HFFc6 (cell line): Measurements from ENCODE around the gene SRBD1. TPM values are rescaled to one million over a fixed set of nuclear protein-coding genes. Genes with fewer than 3 reads are reported as not detected.

Experiments
- DNase-seq: peaks from one replicate; pipeline ENCODE4 v3.0.0-alpha.2; 2018
- H3K27ac Mint-ChIP-seq: 2 replicates; pipeline ENCODE4 v1.8.0; 2020; ENCODE audit warnings: mild to moderate bottlenecking, mixed read lengths
- H3K27me3 Mint-ChIP-seq: 2 replicates; pipeline ENCODE4 v1.8.0; 2021; ENCODE audit warnings: mild to moderate bottlenecking, moderate library complexity, mixed read lengths; ENCODE audit not compliant: insufficient read depth
- H3K36me3 Mint-ChIP-seq: 2 replicates; pipeline ENCODE4 v1.8.0; 2021; ENCODE audit warnings: low read depth, mixed read lengths
- H3K4me1 Mint-ChIP-seq: 2 replicates; pipeline ENCODE4 v1.8.0; 2020; ENCODE audit warnings: low read depth, mixed read lengths
- H3K4me3 Mint-ChIP-seq: 2 replicates; pipeline ENCODE4 v1.8.0; 2020; ENCODE audit warnings: mild to moderate bottlenecking, moderate library complexity, mixed read lengths
- H3K9me3 Mint-ChIP-seq: 2 replicates; pipeline ENCODE4 v1.8.0; 2020; ENCODE audit warnings: mild to moderate bottlenecking, mixed read lengths
- total RNA-seq, 6 experiments: library from RNA; stranded (reverse); fragmentation: NEBNext Ultra II Directional; extraction: Animal tissue kit (Norgen Biotek cat#: 25700); gene quantifications; 2 replicates in 1 of 6; 3 replicates in 5 of 6; pipeline ENCODE4 v1.2.3, GENCODE V29; 2021
- TF ChIP-seq, protein P1 (sequence below): fragments of 200-600 bp; sonication (generic); IDR thresholded peaks from 2 replicates; pipeline ENCODE4 v1.5.0; 2021; ENCODE audit warnings: antibody characterized with exemption, mild to moderate bottlenecking

The SRBD1 gene
- total RNA-seq, 6 experiments from 2014 or later: 9.5 to 13.6 (median 12.4) TPM

DNA sequence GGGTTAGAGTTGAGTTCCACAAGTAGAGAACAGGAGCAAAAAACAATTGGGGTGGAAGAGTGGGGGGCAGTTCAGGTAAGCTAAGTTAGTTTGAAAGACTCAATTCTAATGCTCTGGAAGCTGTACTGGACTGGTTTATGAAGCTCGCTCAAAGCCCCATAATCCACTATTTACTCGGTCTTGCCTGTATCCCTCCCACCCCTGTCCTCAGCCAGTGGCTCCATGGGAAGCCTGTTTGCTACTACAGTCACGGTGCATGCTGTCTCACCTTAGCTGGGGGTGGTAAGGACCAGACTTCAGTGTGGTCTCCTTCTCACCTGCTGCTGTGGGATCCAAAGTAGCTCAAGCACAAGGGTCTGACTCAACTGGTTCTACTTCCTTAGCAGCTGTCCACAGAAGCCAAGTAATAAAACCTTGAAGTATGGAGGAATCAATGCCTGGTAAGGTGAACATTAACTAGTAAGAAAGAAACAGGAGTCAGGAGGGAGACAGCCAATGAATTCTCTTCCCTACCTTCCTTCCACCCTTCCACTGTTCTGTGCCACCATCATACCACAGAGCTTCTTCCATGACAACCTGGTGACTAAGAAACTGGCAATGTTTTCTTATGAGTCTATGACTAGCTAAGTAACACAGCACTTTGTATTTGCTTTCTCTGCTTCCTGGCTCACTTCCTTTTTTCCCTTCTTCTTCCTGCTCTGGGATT, 230.8 kb downstream of the SRBD1 start:
- Mint-ChIP-seq H3K9me3 (no peaks in the 10 kb centered on the region), H3K4me3 (no peak overlapping the region)

GRCh38 chr2:45379399-45380087, 231.5 kb downstream of the SRBD1 start:
- TF ChIP-seq, protein P1, sequence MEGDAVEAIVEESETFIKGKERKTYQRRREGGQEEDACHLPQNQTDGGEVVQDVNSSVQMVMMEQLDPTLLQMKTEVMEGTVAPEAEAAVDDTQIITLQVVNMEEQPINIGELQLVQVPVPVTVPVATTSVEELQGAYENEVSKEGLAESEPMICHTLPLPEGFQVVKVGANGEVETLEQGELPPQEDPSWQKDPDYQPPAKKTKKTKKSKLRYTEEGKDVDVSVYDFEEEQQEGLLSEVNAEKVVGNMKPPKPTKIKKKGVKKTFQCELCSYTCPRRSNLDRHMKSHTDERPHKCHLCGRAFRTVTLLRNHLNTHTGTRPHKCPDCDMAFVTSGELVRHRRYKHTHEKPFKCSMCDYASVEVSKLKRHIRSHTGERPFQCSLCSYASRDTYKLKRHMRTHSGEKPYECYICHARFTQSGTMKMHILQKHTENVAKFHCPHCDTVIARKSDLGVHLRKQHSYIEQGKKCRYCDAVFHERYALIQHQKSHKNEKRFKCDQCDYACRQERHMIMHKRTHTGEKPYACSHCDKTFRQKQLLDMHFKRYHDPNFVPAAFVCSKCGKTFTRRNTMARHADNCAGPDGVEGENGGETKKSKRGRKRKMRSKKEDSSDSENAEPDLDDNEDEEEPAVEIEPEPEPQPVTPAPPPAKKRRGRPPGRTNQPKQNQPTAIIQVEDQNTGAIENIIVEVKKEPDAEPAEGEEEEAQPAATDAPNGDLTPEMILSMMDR: no peak
- Mint-ChIP-seq H3K9me3 (no peaks in the 10 kb centered on the region), H3K4me1 (peaks cover 21% of the 10 kb centered on the region), H3K27me3 (no peaks in the 10 kb centered on the region), H3K27ac (no peak overlapping the region), H3K4me3 (no peak overlapping the region), H3K36me3 (no peaks in the 10 kb centered on the region)
- no peak for DNase-seq

More for the DNA sequence above, 230.8 kb downstream of the SRBD1 start:
- Mint-ChIP-seq H3K4me1 (peaks cover 21% of the 10 kb centered on the region), H3K36me3 (no peaks in the 10 kb centered on the region), H3K27ac (no peak overlapping the region), H3K27me3 (no peaks in the 10 kb centered on the region)
- TF ChIP-seq, protein P1: no peak
- DNase-seq: peak; percentile 30

- H3K4me1 Mint-ChIP-seq: no peaks in the 10 kb centered on the region
- no peak overlapping the region for H3K4me3 Mint-ChIP-seq
- peaks cover 1% of the 10 kb centered on the region; the same call in 1 of the 2 replicates for H3K27me3 Mint-ChIP-seq
- no peaks in the 10 kb centered on the region for H3K9me3 Mint-ChIP-seq
- H3K36me3 Mint-ChIP-seq: no peaks in the 10 kb centered on the region
- TF ChIP-seq, protein P1: no peak
- no peak overlapping the region for H3K27ac Mint-ChIP-seq
- DNase-seq: no peak
These were observed 237.5 kb downstream of the SRBD1 start for GRCh38 chr2:45373534-45373933.

DNA sequence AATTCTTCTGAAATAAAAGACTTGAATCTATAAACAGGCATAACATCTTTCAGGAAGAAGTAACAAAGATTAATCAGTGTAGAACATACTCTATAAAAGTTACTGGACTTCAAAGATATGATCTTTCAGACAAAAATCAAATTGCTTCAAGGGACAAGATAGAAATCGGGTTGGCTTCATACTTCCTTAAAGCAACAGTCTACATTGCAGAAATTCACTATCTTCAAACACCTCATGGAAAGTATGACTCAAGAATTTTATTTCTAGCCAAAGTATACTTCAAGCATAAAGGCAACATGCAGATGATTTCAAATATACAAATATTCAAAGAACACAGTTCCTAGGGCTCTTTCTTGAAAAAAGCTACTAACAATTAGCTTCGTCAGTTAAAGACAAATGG, 240.7 kb downstream of the SRBD1 start:
- no peak for DNase-seq
- H3K27me3 Mint-ChIP-seq: peaks cover 1% of the 10 kb centered on the region; the same call in 1 of the 2 replicates
- H3K9me3 Mint-ChIP-seq: no peaks in the 10 kb centered on the region
- H3K27ac Mint-ChIP-seq: no peak overlapping the region
- TF ChIP-seq, protein P1: no peak
- no peaks in the 10 kb centered on the region for H3K4me1 Mint-ChIP-seq
- no peaks in the 10 kb centered on the region for H3K36me3 Mint-ChIP-seq
- H3K4me3 Mint-ChIP-seq: no peak overlapping the region

- no peak overlapping the region for H3K4me3 Mint-ChIP-seq
- TF ChIP-seq, protein P1: no peak
- no peaks in the 10 kb centered on the region for H3K36me3 Mint-ChIP-seq
- H3K27me3 Mint-ChIP-seq: no peaks in the 10 kb centered on the region
- DNase-seq: no peak
- no peaks in the 10 kb centered on the region for H3K9me3 Mint-ChIP-seq
- no peak overlapping the region for H3K27ac Mint-ChIP-seq
- no peaks in the 10 kb centered on the region for H3K4me1 Mint-ChIP-seq
These were observed 242.3 kb downstream of the SRBD1 start for GRCh38 chr2:45368792-45369191.
